Smooth muscle cell (in vitro differentiated cells): Measurements from ENCODE around the gene PLEKHH2. TPM values are rescaled to one million over a fixed set of nuclear protein-coding genes. Genes with fewer than 3 reads are reported as not detected.
"Not testable (repeated sequence)": the region's sequence is repeated elsewhere in the genome, so short reads cannot be mapped to it uniquely, and the experiment has no call there.

Experiments
- DNase-seq: peaks from one replicate; lab custom pipeline; 2025; ENCODE audit not compliant: unreplicated experiment; lab: John Stamatoyannopoulos, UW
- H2AFZ ChIP-seq: fragments of 200-600 bp; sonication (generic); 2 replicates; pipeline ENCODE4 v1.6.0; 2016; ENCODE audit warnings: antibody characterized with exemption, low read depth, mild to moderate bottlenecking
- H3F3A ChIP-seq: fragments of 200-600 bp; sonication (generic); 2 replicates; pipeline ENCODE4 v1.6.0; 2017; ENCODE audit warnings: antibody characterized with exemption, low read depth
- H3K27ac ChIP-seq: fragments of 200-600 bp; sonication (generic); 2 replicates; pipeline ENCODE4 v1.5.1; 2016; ENCODE audit warnings: low read depth, mild to moderate bottlenecking
- H3K27me3 ChIP-seq: fragments of 200-600 bp; sonication (generic); 2 replicates; pipeline ENCODE4 v1.6.1; 2016; ENCODE audit warnings: low read depth, mild to moderate bottlenecking
- H3K36me3 ChIP-seq: fragments of 200-600 bp; sonication (generic); 2 replicates; pipeline ENCODE4 v1.5.1; 2016; ENCODE audit warnings: low read depth
- H3K4me1 ChIP-seq: fragments of 200-600 bp; sonication (generic); 2 replicates; pipeline ENCODE4 v1.5.1; 2016; ENCODE audit warnings: low read depth
- H3K4me2 ChIP-seq: fragments of 200-600 bp; sonication (generic); 2 replicates; pipeline ENCODE4 v1.6.0; 2016; ENCODE audit warnings: mild to moderate bottlenecking
- H3K4me3 ChIP-seq: fragments of 200-600 bp; sonication (generic); 2 replicates; pipeline ENCODE4 v1.5.1; 2016; ENCODE audit warnings: mild to moderate bottlenecking
- H3K79me2 ChIP-seq: fragments of 200-600 bp; sonication (generic); 2 replicates; pipeline ENCODE4 v1.6.0; 2016; ENCODE audit warnings: low read depth, mild to moderate bottlenecking
- H3K9ac ChIP-seq: fragments of 200-600 bp; sonication (generic); 2 replicates; pipeline ENCODE4 v1.6.0; 2016; ENCODE audit warnings: low read depth
- H3K9me3 ChIP-seq: fragments of 200-600 bp; sonication (generic); replicated peaks from 2 replicates; pipeline ENCODE4 v1.5.1; 2016; ENCODE audit warnings: low read depth
- H4K20me1 ChIP-seq: fragments of 200-600 bp; sonication (generic); 2 replicates; pipeline ENCODE4 v1.6.0; 2016; ENCODE audit warnings: low read depth
- WGBS: methylation state at CpG from one replicate; pipeline ENCODE4 v1.1.7; 2016; ENCODE audit warnings: low lambda C conversion rate; 5-methylcytosine and 5-hydroxymethylcytosine counted together
- polyA plus RNA-seq: library from polyadenylated mRNA; unstranded; fragments of >200 nt; fragmentation: Nextera tagmentation; extraction: Ambion mirVana; gene quantifications from 2 replicates; pipeline ENCODE4 v1.2.1, GENCODE V29; 2016
- total RNA-seq: library from RNA; depleted of rRNA; stranded (reverse); fragments of >200 nt; gene quantifications from 2 replicates; pipeline ENCODE4 v1.2.3, GENCODE V29; 2014
- TF ChIP-seq, protein P1 (sequence below): fragments of 200-600 bp; sonication (generic); IDR thresholded peaks from 2 replicates; pipeline ENCODE4 v1.5.1; 2017; ENCODE audit warnings: borderline replicate concordance, mild to moderate bottlenecking, antibody characterized with exemption; ENCODE audit not compliant: insufficient read depth, poor library complexity, severe bottlenecking

PLEKHH2 gene
- total and polyA plus RNA-seq, 2 experiments from 2014 or later = 0.69 to 2.1 TPM

DNA sequence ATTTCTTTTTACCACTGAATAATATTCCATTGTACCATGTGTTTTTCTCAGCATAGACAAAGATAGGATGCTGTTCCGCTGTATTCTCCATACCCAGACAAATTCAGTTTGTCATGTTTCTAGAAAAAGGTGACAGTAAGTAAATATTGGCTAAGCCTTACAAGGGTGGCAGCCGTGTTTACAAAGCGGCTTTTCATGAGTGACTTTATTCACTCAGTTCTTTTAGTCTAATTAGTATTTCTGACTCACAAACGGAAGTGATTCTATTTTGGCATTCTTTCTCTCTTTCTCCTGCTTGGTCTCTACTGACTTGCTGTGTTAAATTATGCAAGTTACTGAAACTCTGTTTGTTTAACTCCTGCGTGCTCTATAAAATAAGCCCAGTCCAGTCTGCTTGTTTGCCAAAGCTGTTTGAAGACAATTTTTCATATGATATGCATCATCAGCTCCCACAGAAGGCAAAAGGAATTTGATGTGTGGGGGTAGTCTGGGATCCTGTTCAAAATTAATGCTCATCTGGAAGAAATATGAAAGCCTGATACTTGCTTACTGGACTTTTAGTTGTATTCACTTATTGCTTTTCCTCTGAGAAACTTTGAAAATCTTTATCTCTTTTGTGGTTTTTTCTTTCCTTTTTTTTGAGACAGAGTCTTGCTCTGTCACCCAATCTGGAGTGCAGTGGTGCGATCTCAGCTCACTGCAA, 2.3 kb upstream of the PLEKHH2 start:
- peak overlapping the region; percentile 9 for H3K4me3 ChIP-seq
- 29% methylated on average over 6 of the region's 6 CpGs for WGBS
- DNase-seq = no peak
- no peaks in the 10 kb centered on the region for H3K4me1 ChIP-seq
- H3K27me3 ChIP-seq = no peaks in the 10 kb centered on the region
- TF ChIP-seq, protein P1, sequence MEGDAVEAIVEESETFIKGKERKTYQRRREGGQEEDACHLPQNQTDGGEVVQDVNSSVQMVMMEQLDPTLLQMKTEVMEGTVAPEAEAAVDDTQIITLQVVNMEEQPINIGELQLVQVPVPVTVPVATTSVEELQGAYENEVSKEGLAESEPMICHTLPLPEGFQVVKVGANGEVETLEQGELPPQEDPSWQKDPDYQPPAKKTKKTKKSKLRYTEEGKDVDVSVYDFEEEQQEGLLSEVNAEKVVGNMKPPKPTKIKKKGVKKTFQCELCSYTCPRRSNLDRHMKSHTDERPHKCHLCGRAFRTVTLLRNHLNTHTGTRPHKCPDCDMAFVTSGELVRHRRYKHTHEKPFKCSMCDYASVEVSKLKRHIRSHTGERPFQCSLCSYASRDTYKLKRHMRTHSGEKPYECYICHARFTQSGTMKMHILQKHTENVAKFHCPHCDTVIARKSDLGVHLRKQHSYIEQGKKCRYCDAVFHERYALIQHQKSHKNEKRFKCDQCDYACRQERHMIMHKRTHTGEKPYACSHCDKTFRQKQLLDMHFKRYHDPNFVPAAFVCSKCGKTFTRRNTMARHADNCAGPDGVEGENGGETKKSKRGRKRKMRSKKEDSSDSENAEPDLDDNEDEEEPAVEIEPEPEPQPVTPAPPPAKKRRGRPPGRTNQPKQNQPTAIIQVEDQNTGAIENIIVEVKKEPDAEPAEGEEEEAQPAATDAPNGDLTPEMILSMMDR = no peak
- H3F3A ChIP-seq = no peaks in the 10 kb centered on the region
- no peaks in the 10 kb centered on the region for H3K9me3 ChIP-seq
- H2AFZ ChIP-seq = peak overlapping the region; percentile 35
- no peaks in the 10 kb centered on the region for H4K20me1 ChIP-seq
- H3K9ac ChIP-seq = no peak overlapping the region
- no peaks in the 10 kb centered on the region for H3K36me3 ChIP-seq
- peak overlapping the region; percentile 62 for H3K27ac ChIP-seq
- H3K4me2 ChIP-seq = peak overlapping the region; percentile 69
- no peaks in the 10 kb centered on the region for H3K79me2 ChIP-seq

DNA sequence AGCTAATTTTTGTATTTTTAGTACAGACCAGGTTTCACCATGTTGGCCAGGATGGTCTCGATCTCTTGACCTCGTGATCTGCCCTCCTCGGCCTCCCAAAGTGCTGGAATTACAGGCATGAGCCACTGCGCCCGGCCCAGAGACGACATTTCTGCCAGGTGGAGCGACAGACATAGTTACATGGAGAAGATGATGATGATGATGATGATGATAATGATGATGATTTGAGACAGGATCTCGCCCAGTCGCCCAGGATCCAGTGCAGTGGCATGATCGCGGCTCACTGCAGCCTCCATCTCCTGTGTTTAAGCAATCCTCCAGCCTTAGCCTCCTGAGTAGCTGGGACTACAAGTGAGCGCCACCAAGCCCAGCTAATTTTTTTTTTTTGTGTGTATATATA, 907 bp upstream of the PLEKHH2 start:
- WGBS = 97% methylated on average over 12 of the region's 12 CpGs
- H3K4me1 ChIP-seq, H3K36me3 ChIP-seq, H3K4me3 ChIP-seq, H3F3A ChIP-seq, DNase-seq, H2AFZ ChIP-seq, H4K20me1 ChIP-seq, H3K79me2 ChIP-seq, H3K9me3 ChIP-seq, H3K27ac ChIP-seq, H3K4me2 ChIP-seq, H3K9ac ChIP-seq, H3K27me3 ChIP-seq: not testable (repeated sequence)

DNA sequence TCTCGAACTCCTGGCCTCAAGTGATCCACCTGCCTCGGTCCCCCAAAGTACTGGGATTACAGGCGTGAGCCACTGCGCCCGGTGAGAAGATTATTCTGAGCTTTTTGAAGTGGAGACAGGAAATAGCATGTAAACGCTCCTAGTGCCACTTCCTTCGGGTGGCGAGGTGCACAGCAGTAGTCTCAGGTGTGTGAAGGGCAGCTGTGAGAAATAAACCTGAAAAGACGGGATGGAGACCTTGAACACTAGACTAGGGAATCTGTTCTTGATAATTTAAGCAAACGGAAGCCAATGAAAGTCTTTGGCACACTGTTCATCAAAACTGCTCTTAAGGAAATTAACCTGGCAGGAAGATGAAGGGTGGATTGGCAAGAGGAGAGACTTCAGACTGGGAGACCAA, 439 bp upstream of the PLEKHH2 start:
- peak overlapping the region; percentile 95 for H2AFZ ChIP-seq
- H4K20me1 ChIP-seq = no peaks in the 10 kb centered on the region
- H3K4me2 ChIP-seq = peak overlapping the region; percentile 95
- no peaks in the 10 kb centered on the region for H3K27me3 ChIP-seq
- no peak overlapping the region for H3K27ac ChIP-seq
- no peaks in the 10 kb centered on the region for H3K9me3 ChIP-seq
- no peaks in the 10 kb centered on the region for H3K79me2 ChIP-seq
- no peak for DNase-seq
- TF ChIP-seq, protein P1 = no peak
- no peaks in the 10 kb centered on the region for H3F3A ChIP-seq
- H3K36me3 ChIP-seq = no peaks in the 10 kb centered on the region
- H3K4me1 ChIP-seq = no peaks in the 10 kb centered on the region
- no peak overlapping the region for H3K9ac ChIP-seq
- H3K4me3 ChIP-seq = peak overlapping the region; percentile 78
- 28% methylated on average over 10 of the region's 10 CpGs for WGBS

DNA sequence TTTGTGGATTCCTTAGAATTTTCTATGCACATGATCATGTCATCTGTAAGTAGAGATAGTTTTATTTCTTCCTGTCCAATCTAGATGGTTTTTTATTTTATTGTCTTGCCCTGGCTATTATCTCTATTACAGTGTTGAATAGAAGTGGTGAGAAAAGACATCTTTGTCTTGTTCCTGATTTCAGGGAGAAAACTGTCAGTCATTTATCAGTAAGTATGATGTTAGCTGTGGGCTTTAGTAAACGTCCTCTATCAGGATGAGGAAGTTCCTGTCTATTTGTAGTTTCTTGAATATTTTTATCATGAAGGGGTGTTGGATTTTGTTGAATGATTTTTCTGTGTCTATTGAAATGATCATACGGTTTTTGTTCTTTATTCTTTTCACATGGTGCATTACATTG, 5.3 kb downstream of the PLEKHH2 start:
- DNase-seq = no peak
- H3K4me2 ChIP-seq = no peak overlapping the region
- H4K20me1 ChIP-seq = no peaks in the 10 kb centered on the region
- H3K36me3 ChIP-seq = no peaks in the 10 kb centered on the region
- no peak overlapping the region for H3K9ac ChIP-seq
- no peak overlapping the region for H2AFZ ChIP-seq
- TF ChIP-seq, protein P1 = no peak
- H3K9me3 ChIP-seq = no peaks in the 10 kb centered on the region
- H3K4me3 ChIP-seq = no peak overlapping the region
- no peaks in the 10 kb centered on the region for H3K79me2 ChIP-seq
- H3K27ac ChIP-seq = no peak overlapping the region
- 76% methylated on average over 2 of the region's 2 CpGs for WGBS
- no peaks in the 10 kb centered on the region for H3F3A ChIP-seq
- no peaks in the 10 kb centered on the region for H3K27me3 ChIP-seq
- no peaks in the 10 kb centered on the region for H3K4me1 ChIP-seq
